HG02981 (cell line): ENCODE measurements around the gene TNFAIP8L1.
"Not testable (repeated sequence)": the region's sequence is repeated elsewhere in the genome, so short reads cannot be mapped to it uniquely, and the experiment has no call there.

ENCODE experiments used
- ATAC-seq: cut with Tn5 transposase; IDR thresholded peaks from one replicate; pipeline ENCODE4 v1.9.1; 2021; ENCODE audit warnings: mild to moderate bottlenecking, moderate library complexity; ENCODE audit not compliant: unreplicated experiment

Gene TNFAIP8L1

GRCh38 chr19:4675346-4675745 is 36.0 kb downstream of the TNFAIP8L1 start:
- ATAC-seq = no peak

- no peak for ATAC-seq
Observed at GRCh38 chr19:4676955-4677731, 37.8 kb downstream of the TNFAIP8L1 start.

DNA sequence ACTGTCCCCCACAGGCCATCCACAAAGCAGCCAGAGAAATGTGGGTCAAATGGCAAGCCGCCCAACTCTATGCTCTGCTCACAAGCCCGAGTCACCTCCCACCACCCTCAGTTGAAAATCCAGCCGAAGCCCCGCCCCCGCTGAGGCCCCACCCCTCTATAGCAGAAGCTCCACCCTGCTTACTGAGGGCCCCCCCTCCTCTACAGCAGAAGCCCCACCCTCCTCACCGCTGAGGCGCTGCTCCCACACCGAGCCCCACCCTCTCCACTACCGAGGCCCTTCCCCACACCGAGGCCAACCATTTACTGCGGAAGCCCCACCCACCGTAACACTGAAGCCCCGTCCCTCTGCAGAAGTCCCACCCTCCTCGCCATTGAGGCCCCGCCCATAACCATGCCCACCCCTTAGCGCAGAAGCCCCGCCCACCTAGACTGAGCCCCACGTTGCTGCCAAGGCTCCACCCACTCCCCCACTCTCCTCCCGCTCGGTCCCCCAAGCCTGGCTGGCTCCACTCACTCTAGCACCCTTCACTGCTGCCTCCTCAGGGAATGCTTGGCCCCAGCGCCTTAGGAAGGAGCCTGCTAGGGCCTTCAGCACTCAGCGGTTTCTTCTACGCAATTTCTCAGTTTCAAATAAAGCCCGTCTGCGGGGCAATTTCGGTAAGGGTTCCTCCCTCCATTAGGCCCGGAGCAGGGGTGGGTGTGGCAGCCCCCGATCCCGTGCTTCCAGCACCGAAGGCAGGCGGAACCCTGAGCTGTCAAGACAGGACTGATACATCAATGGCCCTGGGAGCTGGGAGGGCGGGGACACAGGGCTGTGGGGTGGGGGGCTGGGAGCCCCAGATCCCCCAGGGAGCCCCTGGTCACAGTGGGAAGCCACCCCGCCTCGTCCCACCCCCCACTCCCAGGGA is 39.8 kb downstream of the TNFAIP8L1 start:
- no peak for ATAC-seq

DNA sequence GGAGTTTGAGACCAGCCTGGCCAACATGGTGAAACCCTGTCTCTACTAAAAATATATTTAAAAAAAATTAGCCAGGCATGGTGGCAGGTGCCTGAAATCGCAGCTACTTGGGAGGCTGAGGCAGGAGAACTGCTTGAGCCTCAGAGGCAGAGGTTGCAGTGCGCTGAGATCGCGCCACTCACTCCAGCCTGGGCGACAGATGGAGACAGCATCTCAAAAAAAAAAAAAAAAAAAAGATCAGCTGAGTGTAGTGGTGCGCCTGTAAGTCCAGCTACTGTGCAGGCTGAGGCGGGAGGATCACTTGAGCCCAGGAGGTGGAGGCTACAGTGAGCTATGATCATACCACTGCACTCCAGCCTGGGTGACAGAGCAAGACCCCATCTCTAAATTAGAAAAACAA is 40.7 kb downstream of the TNFAIP8L1 start:
- not testable (repeated sequence) for ATAC-seq

DNA sequence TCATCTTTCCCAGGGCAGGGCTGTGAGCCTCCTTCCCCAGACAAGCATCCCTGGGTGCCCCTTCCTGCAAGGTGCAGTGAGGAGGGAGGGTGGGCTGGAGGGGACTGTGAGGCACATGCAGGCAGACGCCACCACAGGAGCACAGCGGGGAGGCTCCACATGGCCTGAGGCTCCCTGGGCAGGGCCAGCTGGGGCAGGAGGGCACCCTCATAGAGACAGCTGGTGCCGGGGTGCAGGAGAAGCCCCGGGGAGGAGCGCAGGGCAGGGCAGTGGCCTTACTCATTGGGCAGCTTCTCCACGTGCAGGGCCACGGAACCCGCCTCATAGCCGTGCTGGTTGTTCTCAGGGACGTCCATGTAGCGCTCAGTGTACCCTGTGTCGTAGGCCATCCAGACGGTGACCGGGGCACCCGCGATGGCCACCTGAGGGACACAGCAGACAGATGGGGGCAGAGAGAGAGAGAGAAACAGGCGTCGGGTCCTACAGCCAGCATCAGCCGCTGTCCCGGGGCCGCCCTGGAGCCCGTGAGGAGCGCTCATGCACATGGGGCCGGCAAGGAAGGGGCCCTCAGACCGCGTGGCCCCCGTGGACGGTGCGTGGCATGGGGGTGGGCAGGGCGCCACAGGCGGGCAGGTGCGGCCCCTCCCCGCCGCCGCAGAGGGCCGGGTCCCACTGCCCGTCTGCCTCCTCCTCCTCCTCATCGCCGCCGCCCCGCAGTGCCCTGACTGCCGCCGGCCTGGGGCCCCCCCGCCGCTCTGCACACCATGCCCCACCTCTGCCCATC is 43.3 kb downstream of the TNFAIP8L1 start:
- no peak for ATAC-seq

DNA sequence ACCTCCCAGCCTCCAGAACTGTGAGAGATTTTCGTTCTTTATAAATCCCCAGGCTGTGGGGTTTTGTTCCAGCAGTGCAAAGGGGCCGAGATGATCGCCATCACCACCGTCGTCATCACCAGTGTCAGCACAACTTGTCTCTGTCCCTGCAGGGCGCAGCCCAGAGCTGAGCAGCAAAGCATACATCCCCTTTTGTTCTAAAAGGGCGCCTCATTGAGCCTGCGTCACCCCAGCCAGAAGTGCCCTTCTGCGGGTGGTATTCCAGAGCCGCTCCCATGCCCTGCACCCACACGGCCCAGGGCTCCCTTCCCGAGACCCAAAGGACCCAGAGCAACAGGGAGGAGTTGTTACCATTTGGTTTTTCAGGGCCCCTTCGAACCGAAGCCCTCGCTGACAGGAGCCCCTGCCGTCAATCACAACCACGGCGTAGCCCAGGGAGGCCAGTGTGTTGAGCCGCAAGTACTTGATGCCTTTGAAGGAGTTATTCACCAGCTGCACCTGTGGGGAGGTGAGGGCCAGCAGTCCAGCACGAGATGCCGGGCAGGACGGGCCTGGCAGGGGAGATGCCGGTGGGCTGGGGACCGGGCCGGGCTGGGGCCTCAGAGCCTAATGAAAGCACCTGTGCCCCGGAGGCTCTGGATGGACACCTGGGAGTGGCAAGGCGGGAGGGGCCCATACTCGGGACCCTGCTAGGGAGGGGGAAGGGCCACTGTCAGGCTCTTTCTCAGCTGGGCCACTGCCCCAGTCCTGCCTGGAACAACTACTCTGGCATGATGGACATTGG is 45.2 kb downstream of the TNFAIP8L1 start:
- ATAC-seq = no peak

GRCh38 chr19:4686700-4687099 is 47.4 kb downstream of the TNFAIP8L1 start:
- no peak for ATAC-seq

- ATAC-seq = no peak
Observed at GRCh38 chr19:4687396-4687795, 48.1 kb downstream of the TNFAIP8L1 start.

- ATAC-seq = no peak
Observed at GRCh38 chr19:4688587-4688986, 49.3 kb downstream of the TNFAIP8L1 start.

DNA sequence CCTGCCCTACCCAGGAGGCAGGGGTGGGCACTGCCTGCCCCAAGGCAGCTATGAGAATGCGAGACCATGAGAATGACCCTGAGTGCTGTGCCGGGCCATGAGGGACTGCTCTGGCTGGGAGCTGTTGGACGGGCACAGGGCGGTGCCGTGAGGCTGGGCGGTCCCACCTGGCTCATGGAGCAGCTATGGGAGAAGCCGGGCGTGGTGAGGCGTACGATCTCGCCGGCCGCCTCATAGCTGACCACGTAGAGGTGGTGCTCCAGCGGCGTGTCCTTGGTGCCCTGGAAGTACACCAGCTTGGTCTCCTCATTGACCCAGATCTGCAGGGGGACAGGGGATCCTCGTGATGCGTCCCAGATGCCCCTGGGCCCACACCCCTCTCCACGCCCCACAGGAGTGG is 50.1 kb downstream of the TNFAIP8L1 start:
- no peak for ATAC-seq

- no peak for ATAC-seq
Observed at GRCh38 chr19:4690361-4690760, 51.0 kb downstream of the TNFAIP8L1 start.

DNA sequence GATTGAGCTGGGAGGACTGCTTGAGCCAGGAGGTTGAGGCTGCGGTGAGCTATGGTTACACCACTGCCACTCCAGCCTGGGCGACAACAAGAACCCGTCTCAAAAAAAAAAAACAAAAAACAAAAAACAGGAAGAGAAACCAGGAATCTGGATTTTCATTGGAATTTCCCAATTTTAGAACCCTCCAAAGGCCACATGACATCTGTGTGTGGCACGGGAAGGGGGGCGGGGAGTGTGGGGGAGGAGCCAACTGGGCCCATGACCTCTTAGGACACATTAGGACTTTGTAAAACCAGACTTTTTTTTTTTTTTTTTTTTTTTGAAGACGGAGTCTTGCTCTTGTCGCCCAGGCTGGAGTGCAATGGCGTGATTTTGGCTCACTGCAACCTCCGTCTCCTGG is 52.1 kb downstream of the TNFAIP8L1 start:
- no peak for ATAC-seq

- ATAC-seq = no peak
Observed at GRCh38 chr19:4692251-4693077, 53.1 kb downstream of the TNFAIP8L1 start.

DNA sequence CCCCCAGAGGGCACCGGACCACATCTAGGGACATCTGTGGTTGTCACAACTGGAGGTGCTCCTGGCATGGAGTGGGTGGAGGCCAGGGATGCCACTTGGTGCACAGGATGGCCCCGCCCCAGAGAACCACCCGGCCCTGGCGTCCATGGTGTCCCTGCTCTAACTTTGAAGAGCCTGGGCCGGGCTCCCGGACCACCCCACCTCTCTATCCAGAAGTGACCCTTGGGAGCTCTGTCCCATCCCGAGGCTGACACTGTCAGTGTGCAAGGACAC is 53.7 kb downstream of the TNFAIP8L1 start:
- no peak for ATAC-seq

DNA sequence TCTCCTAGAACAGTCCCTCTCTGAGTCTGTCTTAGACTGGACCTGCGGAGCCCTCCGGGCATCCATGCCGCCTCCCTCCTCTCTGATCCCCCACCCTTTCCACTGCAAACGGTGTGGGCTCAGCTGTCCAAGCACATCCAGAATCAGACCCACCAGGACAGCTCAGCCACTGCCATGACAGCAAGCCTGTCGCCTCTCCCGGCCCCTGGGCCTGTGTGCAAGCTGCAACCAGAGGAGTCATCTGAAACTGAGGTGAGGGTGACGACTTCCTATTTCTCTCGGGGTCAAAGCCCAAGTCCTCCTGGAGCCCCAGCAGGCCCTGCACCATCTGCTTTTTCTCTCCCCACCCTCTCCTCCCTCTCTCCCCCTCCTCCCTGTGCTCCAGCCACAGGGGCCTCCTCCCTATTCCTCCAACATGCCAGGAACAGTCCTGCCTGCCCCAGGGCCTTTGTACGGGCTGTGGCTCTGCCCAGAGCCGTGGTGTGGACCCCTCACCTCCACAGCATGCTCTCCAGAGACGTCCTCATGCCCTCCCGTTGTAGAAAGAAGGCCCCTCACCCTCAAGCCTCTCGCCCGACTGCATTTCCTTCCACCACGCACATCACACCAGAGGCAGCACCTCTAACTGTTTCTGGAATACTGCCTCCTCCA is 54.3 kb downstream of the TNFAIP8L1 start:
- no peak for ATAC-seq

DNA sequence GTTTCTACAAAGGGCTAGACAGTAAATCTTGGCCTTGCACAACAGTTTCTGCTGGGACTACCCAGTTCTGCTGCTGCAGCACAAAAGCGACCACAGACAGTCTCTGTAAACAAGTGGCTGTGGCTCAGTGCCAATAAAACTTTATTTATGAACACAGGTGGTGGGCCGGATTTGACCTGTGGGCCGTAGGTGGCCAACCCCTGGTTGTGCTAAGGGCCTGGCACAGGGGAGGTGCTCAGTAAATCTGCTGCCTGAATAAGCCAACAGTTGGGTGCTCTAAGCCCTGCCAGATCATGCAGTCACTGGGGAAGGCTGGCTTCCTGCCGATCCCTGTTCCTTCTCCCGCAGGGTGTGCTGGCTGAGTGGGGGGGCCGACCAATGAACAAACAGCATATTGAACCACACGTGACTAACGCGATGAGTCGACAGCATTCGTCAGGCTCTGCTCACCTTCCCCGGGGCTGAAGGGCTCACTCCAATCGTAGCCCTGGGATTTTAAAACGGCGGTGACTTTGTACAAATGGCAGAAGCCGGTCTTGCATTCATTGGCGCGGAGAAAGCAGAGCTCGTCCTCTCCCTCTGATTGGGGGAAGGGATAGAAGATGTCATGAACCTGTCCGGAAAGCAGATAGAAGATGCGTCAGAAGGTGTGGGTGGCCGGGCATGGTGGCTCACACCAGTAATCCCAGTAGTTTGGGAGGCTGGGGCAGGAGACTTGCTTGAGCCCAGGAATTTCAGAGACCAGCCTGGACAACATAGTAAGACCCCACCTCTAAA is 55.1 kb downstream of the TNFAIP8L1 start:
- ATAC-seq = no peak

DNA sequence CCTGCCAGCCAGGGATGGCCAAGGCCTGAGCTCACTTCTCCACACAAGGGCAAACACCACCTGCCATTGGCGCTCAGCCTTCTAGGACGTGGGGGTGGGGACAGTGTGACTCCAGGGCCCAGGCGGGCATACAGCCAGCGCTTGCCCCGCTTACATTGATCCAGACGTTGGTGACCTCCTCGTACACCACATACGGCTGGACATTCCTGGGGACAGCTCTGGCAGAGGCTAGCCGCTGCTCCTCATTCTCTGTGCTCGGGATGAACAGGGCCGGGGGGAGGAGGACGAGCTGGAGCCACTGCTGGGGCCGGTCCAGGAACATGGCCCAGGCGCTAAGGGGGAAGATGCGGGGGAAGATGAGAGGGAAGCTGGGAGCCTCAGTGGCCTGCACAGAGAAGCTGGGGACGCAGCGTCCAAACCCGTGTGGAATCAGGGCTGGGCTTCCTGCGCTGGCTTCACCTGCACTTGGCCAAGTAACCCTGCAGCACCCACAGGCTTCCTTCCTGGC is 56.0 kb downstream of the TNFAIP8L1 start:
- no peak for ATAC-seq

DNA sequence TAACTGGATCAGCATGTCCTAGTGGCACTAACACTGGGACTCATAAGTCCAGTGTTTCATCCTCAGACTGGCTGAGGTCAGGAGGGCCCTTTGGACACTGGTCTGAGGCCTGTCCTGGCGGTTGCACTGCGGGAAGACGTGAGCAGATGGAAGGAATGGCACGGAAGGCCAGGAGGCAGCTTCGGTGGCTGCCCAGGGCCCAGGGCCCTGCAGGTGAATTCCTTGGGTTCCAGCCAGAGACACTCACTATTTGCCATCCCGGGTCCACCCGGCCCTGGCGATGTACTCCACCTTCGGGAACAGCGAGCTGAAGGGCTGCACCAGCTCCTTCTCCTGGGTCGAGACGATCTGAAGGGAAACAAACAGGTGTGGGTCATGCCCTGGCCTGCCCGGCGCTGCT is 58.0 kb downstream of the TNFAIP8L1 start:
- ATAC-seq = no peak
